Measurements from ENCODE around the gene BEGAIN.

The BEGAIN gene

GRCh38 chr14:100587086-100587762 is at the start of gene BEGAIN:
BEGAIN (minus strand) TSS chr14:100587417; CDS start chr14:100587290, 127 bp downstream.
- DNase-seq: no peak

- no peak for DNase-seq
Measured at GRCh38 chr14:100636559-100636958, 49.3 kb upstream of the BEGAIN start.

GRCh38 chr14:100634026-100634425 is 46.8 kb upstream of the BEGAIN start:
- DNase-seq: no peak

- DNase-seq: no peak
Measured at GRCh38 chr14:100633406-100633805, 46.2 kb upstream of the BEGAIN start.

GRCh38 chr14:100629696-100630095 is 42.5 kb upstream of the BEGAIN start:
- DNase-seq: no peak

GRCh38 chr14:100629098-100629497 is 41.9 kb upstream of the BEGAIN start:
- no peak for DNase-seq

- DNase-seq: no peak
Measured at GRCh38 chr14:100628225-100628624, 41.0 kb upstream of the BEGAIN start.

GRCh38 chr14:100626614-100627013 is 39.4 kb upstream of the BEGAIN start:
- no peak for DNase-seq

GRCh38 chr14:100623961-100624360 is 36.7 kb upstream of the BEGAIN start:
- no peak for DNase-seq

GRCh38 chr14:100623557-100623956 is 36.3 kb upstream of the BEGAIN start:
- no peak for DNase-seq

- no peak for DNase-seq
Measured at GRCh38 chr14:100622708-100623485, 35.7 kb upstream of the BEGAIN start.

- DNase-seq: no peak
Measured at GRCh38 chr14:100622224-100622623, 35.0 kb upstream of the BEGAIN start.

GRCh38 chr14:100621806-100622205 is 34.6 kb upstream of the BEGAIN start:
- DNase-seq: no peak

GRCh38 chr14:100620255-100621100 is 33.3 kb upstream of the BEGAIN start:
- no peak for DNase-seq

- no peak for DNase-seq
Measured at GRCh38 chr14:100619396-100620254, 32.4 kb upstream of the BEGAIN start.

GRCh38 chr14:100618763-100619320 is 31.6 kb upstream of the BEGAIN start:
- no peak for DNase-seq

GRCh38 chr14:100618318-100618693 is 31.1 kb upstream of the BEGAIN start:
- DNase-seq: peak in 1 of 2 donors; percentile 26

- DNase-seq: peak in 1 of 2 donors; percentile 35
Measured at GRCh38 chr14:100617410-100618317, 30.4 kb upstream of the BEGAIN start.

- no peak for DNase-seq
Measured at GRCh38 chr14:100616854-100617409, 29.7 kb upstream of the BEGAIN start.
